H9 (cell line): ENCODE results near the gene NPAS3. TPM values are rescaled to one million over a fixed set of nuclear protein-coding genes. Genes with fewer than 3 reads are reported as not detected.

Experiments used
- DNase-seq: peaks from one replicate; pipeline ENCODE4 v3.0.0-alpha.2; 2017
- H2AFZ ChIP-seq: one replicate; pipeline ENCODE4 v1.6.1; 2013; ENCODE audit warnings: mild to moderate bottlenecking, low read length, control low read depth, moderate library complexity
- H2AK5ac ChIP-seq: 2 replicates; pipeline ENCODE4 v1.6.1; 2013; ENCODE audit warnings: low read length, control low read depth, mixed read lengths; ENCODE audit not compliant: insufficient read length
- H2BK120ac ChIP-seq: one replicate; pipeline ENCODE4 v1.6.1; 2013; ENCODE audit warnings: low read depth, mild to moderate bottlenecking, low read length, control low read depth, inconsistent platforms; ENCODE audit not compliant: poor library complexity, severe bottlenecking
- H2BK12ac ChIP-seq: 2 replicates; pipeline ENCODE4 v1.6.1; 2013; ENCODE audit warnings: low read length, control low read depth, mixed read lengths, low read depth; ENCODE audit not compliant: insufficient read length
- H2BK15ac ChIP-seq: 2 replicates; pipeline ENCODE4 v1.6.1; 2013; ENCODE audit warnings: low read depth, low read length, control low read depth
- H2BK20ac ChIP-seq: one replicate; pipeline ENCODE4 v1.6.1; 2013; ENCODE audit warnings: low read depth, mild to moderate bottlenecking, low read length, control low read depth, inconsistent platforms; ENCODE audit not compliant: poor library complexity, severe bottlenecking
- H2BK5ac ChIP-seq: 2 replicates; pipeline ENCODE4 v1.6.1; 2013; ENCODE audit warnings: low read length, control low read depth, mixed read lengths; ENCODE audit not compliant: insufficient read length
- H3K14ac ChIP-seq: 2 replicates; pipeline ENCODE4 v1.6.1; 2013; ENCODE audit warnings: low read length, control low read depth; ENCODE audit not compliant: insufficient read depth
- H3K18ac ChIP-seq: 2 replicates; pipeline ENCODE4 v1.6.1; 2013; ENCODE audit warnings: low read depth, mild to moderate bottlenecking, mixed read lengths, low read length, control low read depth; ENCODE audit not compliant: insufficient read length
- H3K23ac ChIP-seq: 2 replicates; pipeline ENCODE4 v1.6.1; 2013; ENCODE audit warnings: low read length, control low read depth, mixed read lengths, low read depth; ENCODE audit not compliant: insufficient read length
- H3K23me2 ChIP-seq: 2 replicates; pipeline ENCODE4 v1.6.1; 2013; ENCODE audit warnings: low read depth, mild to moderate bottlenecking, mixed read lengths, low read length, control low read depth; ENCODE audit not compliant: insufficient read length, poor library complexity, severe bottlenecking
- H3K27ac ChIP-seq: 2 replicates; pipeline ENCODE4 v1.5.1; 2013; ENCODE audit warnings: low read length, control low read depth, mixed read lengths, low read depth; ENCODE audit not compliant: insufficient read length
- H3K27me3 ChIP-seq: 2 replicates; pipeline ENCODE4 v1.6.1; 2013; ENCODE audit warnings: low read length, control low read depth, inconsistent platforms; ENCODE audit not compliant: insufficient read depth
- H3K4ac ChIP-seq: 2 replicates; pipeline ENCODE4 v1.6.1; 2013; ENCODE audit warnings: low read depth, mild to moderate bottlenecking, control low read depth, inconsistent platforms, low read length, moderate library complexity
- H3K4me1 ChIP-seq: 2 replicates; pipeline ENCODE4 v1.6.1; 2013; ENCODE audit warnings: low read length, control low read depth, inconsistent platforms; ENCODE audit not compliant: insufficient read depth
- H3K4me2 ChIP-seq: 2 replicates; pipeline ENCODE4 v1.6.1; 2013; ENCODE audit warnings: low read length, control low read depth, mixed read lengths; ENCODE audit not compliant: insufficient read length, insufficient read depth
- H3K56ac ChIP-seq: 2 replicates; pipeline ENCODE4 v1.6.1; 2013; ENCODE audit warnings: low read depth, mild to moderate bottlenecking, mixed read lengths, low read length, control low read depth; ENCODE audit not compliant: insufficient read length
- H3K79me1 ChIP-seq: 2 replicates; pipeline ENCODE4 v1.6.1; 2013; ENCODE audit warnings: low read depth, mild to moderate bottlenecking, moderate library complexity, low read length, control low read depth, inconsistent platforms; ENCODE audit not compliant: insufficient read depth, poor library complexity, severe bottlenecking
- H3K79me2 ChIP-seq: 2 replicates; pipeline ENCODE4 v1.6.1; 2013; ENCODE audit warnings: low read length, control low read depth, inconsistent platforms; ENCODE audit not compliant: insufficient read depth
- H3K9ac ChIP-seq: 2 replicates; pipeline ENCODE4 v1.6.1; 2013; ENCODE audit warnings: low read length, control low read depth, mixed read lengths; ENCODE audit not compliant: insufficient read length; ENCODE audit errors: extremely low read depth
- H3K9me3 ChIP-seq: one replicate; pipeline ENCODE4 v1.6.1; 2013; ENCODE audit warnings: low read depth, low read length, inconsistent platforms; ENCODE audit not compliant: control insufficient read depth
- H3T11ph ChIP-seq: one replicate; pipeline ENCODE4 v1.6.1; 2013; ENCODE audit warnings: mild to moderate bottlenecking, low read length, control low read depth, inconsistent platforms
- H4K20me1 ChIP-seq: one replicate; pipeline ENCODE4 v1.6.1; 2013; ENCODE audit not compliant: control insufficient read depth, insufficient read length, insufficient read depth
- H4K5ac ChIP-seq: 2 replicates; pipeline ENCODE4 v1.6.1; 2013; ENCODE audit warnings: low read depth, mild to moderate bottlenecking, mixed read lengths, low read length, control low read depth; ENCODE audit not compliant: insufficient read length
- H4K8ac ChIP-seq: replicated peaks from 2 replicates; pipeline ENCODE4 v1.6.1; 2013; ENCODE audit warnings: low read length, control low read depth, mixed read lengths, low read depth; ENCODE audit not compliant: insufficient read length
- H4K91ac ChIP-seq: 2 replicates; pipeline ENCODE4 v1.6.1; 2013; ENCODE audit warnings: low read depth, mild to moderate bottlenecking, moderate library complexity, mixed read lengths, low read length, control low read depth; ENCODE audit not compliant: insufficient read length
- H3K27ac Mint-ChIP-seq, 3 experiments: 2 replicates in 2 of 3; 3 replicates in 1 of 3; pipeline ENCODE4 v1.8.0; 2020 to 2021; ENCODE audit warnings: mixed read lengths in 3 of 3, mild to moderate bottlenecking in 1 of 3, moderate library complexity in 1 of 3
- H3K27me3 Mint-ChIP-seq: 2 replicates; pipeline ENCODE4 v1.8.0; 2021; ENCODE audit warnings: low read depth, mild to moderate bottlenecking, moderate library complexity, mixed read lengths
- H3K36me3 Mint-ChIP-seq, 3 experiments: 2 replicates in 2 of 3; 3 replicates in 1 of 3; pipeline ENCODE4 v1.8.0; 2020 to 2021; ENCODE audit warnings: low read depth in 3 of 3, mixed read lengths in 3 of 3; ENCODE audit not compliant: insufficient read depth in 1 of 3
- H3K4me1 Mint-ChIP-seq, 2 experiments: 2 replicates each; pipeline ENCODE4 v1.8.0; 2020; ENCODE audit warnings: mixed read lengths in 2 of 2
- H3K4me3 Mint-ChIP-seq, 2 experiments: 2 replicates in 1 of 2; 3 replicates in 1 of 2; pipeline ENCODE4 v1.8.0; 2020 to 2021; ENCODE audit warnings: mild to moderate bottlenecking in 2 of 2, mixed read lengths in 2 of 2, moderate library complexity in 1 of 2
- H3K9me3 Mint-ChIP-seq, 2 experiments: 2 replicates in 1 of 2; 3 replicates in 1 of 2; pipeline ENCODE4 v1.8.0; 2020; ENCODE audit warnings: mild to moderate bottlenecking in 2 of 2, mixed read lengths in 2 of 2, moderate library complexity in 1 of 2
- total RNA-seq: library from RNA; stranded (reverse); gene quantifications from 2 replicates; pipeline ENCODE4 v1.2.1, GENCODE V29; 2021
- TF ChIP-seq, protein P1 (sequence below): fragments of 200-600 bp; sonication (generic); conservative IDR thresholded peaks from 3 replicates; pipeline ENCODE4 v1.8.0; 2021; ENCODE audit warnings: antibody characterized with exemption, mild to moderate bottlenecking

NPAS3 gene
- total RNA-seq, 1 experiment from 2014 or later, result 0.17 TPM

DNA sequence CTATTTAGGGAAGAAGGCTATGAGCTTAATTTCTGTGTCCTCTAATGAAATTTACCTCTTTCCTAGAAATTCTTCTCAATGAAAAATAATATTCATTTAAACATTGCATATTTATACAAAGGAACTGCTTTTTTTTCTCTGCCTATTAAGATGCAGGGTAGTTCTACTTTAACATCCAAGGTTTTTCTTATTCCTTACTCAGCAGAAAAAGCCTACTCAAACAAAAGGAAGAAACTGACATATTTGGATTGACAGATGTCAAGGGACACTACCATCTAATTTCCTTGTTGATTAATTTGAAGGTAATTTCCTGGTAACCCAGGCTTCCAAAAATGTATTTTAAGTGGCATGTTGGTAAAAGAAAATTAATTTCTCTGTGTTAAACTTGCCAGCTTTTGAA lies 819.9 kb downstream of the NPAS3 start:
- Histone ChIP-seq H3K56ac (no peak overlapping the region), H3K27me3 (no peaks in the 10 kb centered on the region), H2AFZ (no peak overlapping the region), H3K23ac (no peak overlapping the region), H4K8ac (no peak overlapping the region), H3K79me2 (no peaks in the 10 kb centered on the region), H4K91ac (no peak overlapping the region), H2BK12ac (no peak overlapping the region), H3K14ac (no peak overlapping the region), H2AK5ac (no peak overlapping the region), H3K9me3 (no peaks in the 10 kb centered on the region), H3T11ph (no peak overlapping the region), H2BK20ac (no peak overlapping the region), H2BK5ac (no peak overlapping the region), H3K9ac (no peak overlapping the region), H3K4ac (no peak overlapping the region), H2BK15ac (no peak overlapping the region), H3K4me1 (0 out of 2 replicates have a peak, but pooled peaks cover 2% of the 10 kb centered on the region), H4K5ac (no peak overlapping the region), H3K79me1 (no peaks in the 10 kb centered on the region), H3K23me2 (no peaks in the 10 kb centered on the region), H4K20me1 (no peaks in the 10 kb centered on the region), H3K27ac (no peak overlapping the region), H3K4me2 (no peak overlapping the region), H2BK120ac (no peak overlapping the region), H3K18ac (no peak overlapping the region)
- DNase-seq, result no peak
- Mint-ChIP-seq H3K4me1 (peaks cover 26 to 30% of the 10 kb centered on the region in 2 experiments), H3K9me3 (no peaks in the 10 kb centered on the region), H3K27ac (no peak overlapping the region), H3K4me3 (no peak overlapping the region), H3K27me3 (no peaks in the 10 kb centered on the region), H3K36me3 (0 out of 7 replicates have a peak, but pooled peaks cover 0 to 3% (median 0%) of the 10 kb centered on the region in 3 experiments)
- TF ChIP-seq, protein P1, sequence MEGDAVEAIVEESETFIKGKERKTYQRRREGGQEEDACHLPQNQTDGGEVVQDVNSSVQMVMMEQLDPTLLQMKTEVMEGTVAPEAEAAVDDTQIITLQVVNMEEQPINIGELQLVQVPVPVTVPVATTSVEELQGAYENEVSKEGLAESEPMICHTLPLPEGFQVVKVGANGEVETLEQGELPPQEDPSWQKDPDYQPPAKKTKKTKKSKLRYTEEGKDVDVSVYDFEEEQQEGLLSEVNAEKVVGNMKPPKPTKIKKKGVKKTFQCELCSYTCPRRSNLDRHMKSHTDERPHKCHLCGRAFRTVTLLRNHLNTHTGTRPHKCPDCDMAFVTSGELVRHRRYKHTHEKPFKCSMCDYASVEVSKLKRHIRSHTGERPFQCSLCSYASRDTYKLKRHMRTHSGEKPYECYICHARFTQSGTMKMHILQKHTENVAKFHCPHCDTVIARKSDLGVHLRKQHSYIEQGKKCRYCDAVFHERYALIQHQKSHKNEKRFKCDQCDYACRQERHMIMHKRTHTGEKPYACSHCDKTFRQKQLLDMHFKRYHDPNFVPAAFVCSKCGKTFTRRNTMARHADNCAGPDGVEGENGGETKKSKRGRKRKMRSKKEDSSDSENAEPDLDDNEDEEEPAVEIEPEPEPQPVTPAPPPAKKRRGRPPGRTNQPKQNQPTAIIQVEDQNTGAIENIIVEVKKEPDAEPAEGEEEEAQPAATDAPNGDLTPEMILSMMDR, result no peak
